ENCODE data around the gene ATP5MK.
A peak's percentile ranks its signal among the peaks of the same experiment; 100 is the strongest.

The ATP5MK gene

GRCh38 chr10:103353281-103353680 lies 43.0 kb downstream of the ATP5MK start:
- DNase-seq (ENCODE audit: low read depth) = no peak
- no peak overlapping the region for H3K4me3 ChIP-seq (ENCODE audit: control insufficient read depth, low read depth, low read length)
- TF ChIP-seq, protein P1, sequence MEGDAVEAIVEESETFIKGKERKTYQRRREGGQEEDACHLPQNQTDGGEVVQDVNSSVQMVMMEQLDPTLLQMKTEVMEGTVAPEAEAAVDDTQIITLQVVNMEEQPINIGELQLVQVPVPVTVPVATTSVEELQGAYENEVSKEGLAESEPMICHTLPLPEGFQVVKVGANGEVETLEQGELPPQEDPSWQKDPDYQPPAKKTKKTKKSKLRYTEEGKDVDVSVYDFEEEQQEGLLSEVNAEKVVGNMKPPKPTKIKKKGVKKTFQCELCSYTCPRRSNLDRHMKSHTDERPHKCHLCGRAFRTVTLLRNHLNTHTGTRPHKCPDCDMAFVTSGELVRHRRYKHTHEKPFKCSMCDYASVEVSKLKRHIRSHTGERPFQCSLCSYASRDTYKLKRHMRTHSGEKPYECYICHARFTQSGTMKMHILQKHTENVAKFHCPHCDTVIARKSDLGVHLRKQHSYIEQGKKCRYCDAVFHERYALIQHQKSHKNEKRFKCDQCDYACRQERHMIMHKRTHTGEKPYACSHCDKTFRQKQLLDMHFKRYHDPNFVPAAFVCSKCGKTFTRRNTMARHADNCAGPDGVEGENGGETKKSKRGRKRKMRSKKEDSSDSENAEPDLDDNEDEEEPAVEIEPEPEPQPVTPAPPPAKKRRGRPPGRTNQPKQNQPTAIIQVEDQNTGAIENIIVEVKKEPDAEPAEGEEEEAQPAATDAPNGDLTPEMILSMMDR (IDR thresholded peaks at IDR 0.05; ENCODE audit: control insufficient read depth, insufficient read depth, low read depth, low read length, missing control alignments) = no peak

DNA sequence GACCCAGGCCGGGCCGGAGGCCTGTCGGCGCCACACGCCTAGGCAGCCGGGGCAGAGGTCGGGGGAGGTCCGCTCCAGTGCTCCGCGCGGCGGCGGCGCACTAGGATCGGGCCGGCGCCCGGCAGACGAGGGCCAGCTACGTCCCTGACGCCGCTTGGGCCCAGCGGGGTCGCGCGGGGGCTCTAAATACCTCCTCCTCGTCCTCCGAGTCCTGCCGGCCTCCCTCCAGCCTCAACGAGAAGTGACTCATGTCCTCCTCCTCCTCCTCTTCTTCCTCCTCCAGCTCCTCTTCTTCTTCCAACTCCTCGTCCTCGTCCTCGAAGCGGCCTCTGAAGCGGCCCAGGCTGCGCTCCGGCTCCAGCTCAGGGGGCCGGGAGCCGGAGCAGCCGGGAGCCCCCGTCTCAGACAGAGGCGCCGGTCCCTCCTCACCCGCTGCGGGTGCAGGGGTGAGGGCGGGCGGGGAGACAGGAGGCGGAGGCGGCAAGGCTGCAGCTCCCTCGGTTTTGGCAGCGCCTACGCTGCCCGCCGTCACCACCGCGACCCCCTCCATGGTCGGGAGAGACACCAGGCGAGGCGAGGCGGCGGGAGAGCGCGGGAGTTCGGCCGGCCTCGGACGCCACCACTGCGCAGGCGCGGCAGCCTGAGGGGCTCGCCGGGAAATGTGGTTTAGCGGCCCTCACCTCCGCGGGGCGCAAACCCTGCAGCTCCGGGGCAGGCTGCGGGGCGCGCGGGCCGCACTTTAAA lies 45.6 kb downstream of the ATP5MK start, which contains the start of gene PCGF6:
TSS of gene PCGF6 (minus strand) at position 624 of the 744 bp plus-strand sequence. CDS start at position 550, 74 bp downstream.
- peak within 1 kb of the TSS; percentile 65 for H3K4me3 ChIP-seq (ENCODE audit: control insufficient read depth, low read depth, low read length)
- no peak for DNase-seq (ENCODE audit: low read depth)
- TF ChIP-seq, protein P1 (IDR thresholded peaks at IDR 0.05; ENCODE audit: control insufficient read depth, insufficient read depth, low read depth, low read length, missing control alignments) = no peak

DNA sequence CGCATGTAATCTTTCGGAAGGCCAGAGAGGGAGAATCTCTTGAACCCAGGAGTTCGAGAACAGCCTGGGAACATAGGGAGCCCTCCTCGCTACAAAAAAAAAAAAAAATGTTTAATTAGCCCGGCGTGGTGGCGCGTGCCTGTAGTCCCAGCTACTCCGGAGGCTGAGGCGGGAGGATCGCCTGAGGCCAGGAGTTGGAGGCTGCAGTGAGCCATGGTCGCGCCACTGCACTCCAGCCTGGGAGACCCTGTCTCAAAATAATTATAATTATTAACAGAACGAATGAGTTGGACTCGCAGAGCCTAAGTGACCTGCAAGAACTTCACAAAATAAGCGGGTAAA lies 46.1 kb downstream of the ATP5MK start:
- H3K4me3 ChIP-seq (ENCODE audit: control insufficient read depth, low read depth, low read length) = peak overlapping the region; percentile 65
- TF ChIP-seq, protein P1 (IDR thresholded peaks at IDR 0.05; ENCODE audit: control insufficient read depth, insufficient read depth, low read depth, low read length, missing control alignments) = no peak
- DNase-seq (ENCODE audit: low read depth) = no peak
